NCI-H2029 (cell line): ENCODE data around the gene SEC31B.

Source experiments
- DNase-seq: peaks from one replicate; lab custom pipeline; 2025; lab: John Stamatoyannopoulos, UW

The SEC31B gene

DNA sequence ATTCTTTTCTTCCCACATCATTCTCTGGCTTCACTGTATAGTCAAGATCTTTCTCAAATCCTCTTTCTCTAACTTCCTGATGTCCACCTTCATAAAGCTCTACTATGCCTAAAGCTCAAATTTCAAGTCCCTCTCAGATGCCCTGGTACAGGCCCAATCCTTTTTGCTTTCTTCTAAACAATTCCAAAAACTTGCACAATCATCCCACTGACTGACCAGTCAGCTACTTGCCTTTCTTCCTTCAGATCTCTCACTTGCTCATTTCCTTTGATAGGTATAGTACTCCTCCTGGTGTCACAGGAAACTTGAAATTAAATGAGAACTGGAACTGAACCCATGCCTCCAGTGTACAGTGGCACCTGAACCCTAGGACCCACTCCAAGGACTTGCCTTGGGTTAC, 18.2 kb downstream of the SEC31B start:
- no peak for DNase-seq

- no peak for DNase-seq
Observed at GRCh38 chr10:100498059-100498458, 21.6 kb downstream of the SEC31B start.

DNA sequence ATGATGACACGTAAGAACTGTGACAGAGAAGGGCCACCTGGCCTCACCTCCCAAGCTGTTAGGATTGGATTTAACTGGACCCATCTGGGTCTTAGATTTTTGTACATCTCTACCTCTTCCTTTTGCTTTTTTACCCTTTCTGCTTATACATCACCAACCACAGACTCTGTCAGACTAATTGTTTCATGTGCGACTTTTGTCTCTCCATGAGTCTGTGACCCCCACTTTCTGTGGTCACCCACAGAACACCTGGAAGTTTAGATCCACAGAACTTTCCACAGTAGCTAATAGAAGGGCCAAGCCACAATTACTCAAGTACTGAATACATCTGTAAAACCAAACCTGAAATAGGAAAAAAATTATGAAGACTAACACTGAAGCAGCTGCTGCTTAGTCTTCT, 23.1 kb downstream of the SEC31B start:
- no peak for DNase-seq

DNA sequence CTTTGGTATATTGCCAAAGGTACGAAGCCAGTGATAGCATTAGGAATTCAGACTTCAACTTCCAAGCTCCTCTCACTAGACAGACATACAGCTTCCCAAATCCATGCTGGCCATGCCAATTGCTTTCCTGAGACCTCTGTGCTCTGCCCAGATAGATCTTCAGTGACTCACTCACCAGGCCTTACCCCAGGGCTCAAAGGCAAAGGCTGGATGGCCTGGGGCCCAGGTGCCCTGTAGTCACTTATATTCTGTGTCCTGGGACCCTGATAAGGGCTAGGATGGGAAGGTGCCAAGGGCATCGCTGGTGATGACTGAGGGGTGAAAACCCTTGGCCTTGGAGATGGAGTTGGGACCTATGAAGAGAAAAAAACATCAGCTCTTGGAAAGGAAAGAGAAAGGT, 29.1 kb downstream of the SEC31B start:
- DNase-seq, result no peak

DNA sequence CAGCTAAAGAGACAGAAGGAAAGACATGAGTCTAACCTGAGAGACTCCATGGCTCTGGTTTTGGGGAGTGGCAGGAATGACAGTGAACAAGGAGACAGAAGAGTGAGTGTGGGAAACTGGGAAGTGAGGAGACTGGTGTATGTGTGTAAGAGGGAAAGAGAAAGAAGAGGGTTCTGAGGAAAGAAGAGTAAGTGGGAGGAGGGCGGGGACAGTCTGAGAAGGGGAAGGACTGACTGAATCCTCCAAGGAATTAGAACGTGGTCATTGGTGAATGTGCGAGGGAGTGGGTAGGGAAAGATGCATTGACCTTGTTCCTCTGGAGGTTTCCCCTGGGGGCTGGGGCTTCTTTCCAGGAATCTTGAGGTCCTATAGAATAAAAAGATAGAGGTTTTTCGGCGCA, 30.3 kb downstream of the SEC31B start:
- DNase-seq, result no peak

DNA sequence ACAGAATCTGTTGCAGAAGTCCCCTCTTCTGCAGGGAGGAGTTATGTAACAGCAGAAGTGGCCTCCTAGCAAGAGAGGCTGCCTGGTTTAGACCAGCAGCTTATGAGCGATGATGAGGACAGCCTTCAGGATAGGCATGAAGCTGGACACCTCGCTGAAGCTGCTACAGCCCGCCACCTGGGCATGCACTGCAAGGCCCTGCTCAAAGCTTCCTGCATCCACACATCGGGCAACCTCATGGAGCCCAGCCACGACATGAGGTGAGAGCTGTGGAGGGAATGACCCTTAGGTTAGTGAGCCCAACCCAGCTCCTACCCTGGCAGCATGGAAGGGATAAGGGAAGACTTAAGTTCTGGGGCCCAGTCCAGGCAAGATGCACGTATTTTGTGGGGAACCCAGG, 32.1 kb downstream of the SEC31B start:
- no peak for DNase-seq

DNA sequence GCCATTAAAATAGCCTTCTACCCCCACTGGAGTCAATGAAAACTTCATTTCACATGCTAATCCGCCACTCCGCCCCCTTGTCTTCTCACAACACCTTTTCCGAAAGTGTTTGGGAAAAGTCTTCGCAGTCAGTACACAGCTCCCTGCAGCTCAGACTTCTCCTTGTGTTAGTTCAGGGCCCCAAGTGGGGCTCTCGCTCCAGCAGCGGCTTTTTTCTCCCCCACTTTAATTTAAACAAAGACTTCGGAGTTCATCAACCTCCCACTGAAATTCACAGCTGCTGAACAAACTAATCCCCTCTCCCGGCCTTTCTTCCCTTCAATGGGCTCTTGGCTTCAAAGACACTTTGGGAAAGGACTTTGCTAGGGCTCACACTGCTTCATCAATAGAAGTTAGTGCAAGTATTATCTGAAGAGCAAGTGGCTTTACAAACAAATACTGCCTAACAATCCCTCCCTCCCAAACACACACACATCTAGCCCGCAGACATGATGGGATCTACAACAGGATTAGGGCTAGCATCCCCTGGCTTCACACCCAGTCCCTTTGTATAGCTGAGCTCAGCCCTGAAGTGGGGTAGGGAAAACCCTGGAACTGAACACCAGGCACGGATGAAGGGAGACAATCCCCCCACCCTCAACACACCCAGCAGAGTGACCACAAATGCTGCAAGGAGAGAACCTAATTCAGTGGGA, 33.7 kb downstream of the SEC31B start:
- no peak for DNase-seq

DNA sequence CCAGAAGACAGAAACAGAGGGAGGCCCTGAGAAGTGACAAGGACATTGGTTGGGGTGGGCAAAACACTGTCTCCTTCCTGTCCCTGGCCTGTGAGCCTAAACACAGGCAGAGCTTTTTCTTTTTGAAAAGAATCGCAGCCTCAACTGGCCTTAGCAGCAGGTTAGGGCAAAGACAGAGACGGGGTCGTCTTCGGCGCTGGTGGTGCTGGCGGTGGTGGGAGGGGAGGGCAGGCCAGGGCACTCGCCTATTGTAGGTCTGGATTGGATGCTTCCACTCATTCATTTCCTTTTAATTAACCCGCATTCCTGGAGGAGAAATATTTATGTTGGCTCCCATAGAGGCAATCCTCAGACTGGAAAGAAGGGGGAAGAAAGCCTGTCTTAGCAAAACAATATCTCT, 34.3 kb downstream of the SEC31B start:
- no peak for DNase-seq

DNA sequence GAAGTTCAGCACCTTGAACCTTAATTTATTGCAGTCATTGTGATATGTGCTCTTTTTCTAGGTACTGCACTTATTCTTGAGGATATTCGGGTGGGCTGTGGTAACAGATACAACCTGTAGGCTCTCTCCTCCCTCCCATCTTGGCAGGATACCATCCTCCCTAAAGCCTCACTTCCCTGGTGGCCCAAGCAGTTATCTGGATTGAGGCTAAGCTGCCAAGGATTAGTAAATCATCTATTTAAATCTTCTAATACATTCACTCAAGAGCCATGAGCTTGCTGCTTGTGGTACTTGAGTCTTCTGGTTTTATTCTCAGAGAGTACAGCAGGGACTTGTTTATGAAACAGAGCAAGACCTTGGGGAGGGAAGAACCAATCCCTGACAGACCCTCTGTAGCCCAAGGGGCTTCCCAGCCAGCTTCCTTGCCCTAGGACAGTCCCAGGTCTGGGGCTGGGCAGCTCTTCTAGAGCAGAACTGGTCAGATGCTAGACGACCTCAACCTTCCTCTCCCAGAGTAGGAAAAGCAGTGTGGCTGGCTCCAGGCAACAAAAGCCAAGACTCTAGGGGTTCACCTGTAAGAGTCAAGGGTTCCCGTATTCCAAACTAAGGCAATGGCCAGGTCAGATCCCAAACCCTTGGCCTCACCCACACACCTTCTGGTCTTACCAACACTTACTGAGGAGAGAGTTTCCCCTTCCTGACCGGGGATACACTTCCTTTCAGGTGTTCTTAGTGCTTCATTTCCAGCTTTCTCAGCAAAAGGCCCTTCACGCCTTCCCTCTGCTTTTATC, 35.6 kb downstream of the SEC31B start:
- DNase-seq, result no peak

DNA sequence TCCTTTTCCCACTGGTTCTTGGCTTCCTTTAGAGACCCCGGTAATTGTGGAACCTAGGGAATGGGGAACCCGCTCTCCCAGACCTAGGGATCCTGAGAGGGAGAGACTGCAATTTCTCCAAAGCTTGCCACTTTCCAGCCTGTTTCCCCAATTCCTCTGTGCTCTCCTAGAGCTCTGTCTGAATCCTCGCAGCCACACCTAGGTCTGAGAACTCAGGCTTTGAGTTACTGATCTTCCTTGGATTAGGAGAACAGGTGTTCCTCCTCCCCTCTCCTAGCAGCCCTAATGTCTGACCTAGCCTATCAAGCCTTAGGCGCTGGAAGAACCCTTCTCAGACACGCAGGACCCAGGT, 36.9 kb downstream of the SEC31B start:
- no peak for DNase-seq

- peak; percentile 0 for DNase-seq
Observed at GRCh38 chr10:100482181-100482833, 37.4 kb downstream of the SEC31B start.

GRCh38 chr10:100481462-100482081, 38.1 kb downstream of the SEC31B start:
- peak; percentile 41 for DNase-seq

- DNase-seq, result no peak
Observed at GRCh38 chr10:100480002-100480401, 39.7 kb downstream of the SEC31B start.

DNA sequence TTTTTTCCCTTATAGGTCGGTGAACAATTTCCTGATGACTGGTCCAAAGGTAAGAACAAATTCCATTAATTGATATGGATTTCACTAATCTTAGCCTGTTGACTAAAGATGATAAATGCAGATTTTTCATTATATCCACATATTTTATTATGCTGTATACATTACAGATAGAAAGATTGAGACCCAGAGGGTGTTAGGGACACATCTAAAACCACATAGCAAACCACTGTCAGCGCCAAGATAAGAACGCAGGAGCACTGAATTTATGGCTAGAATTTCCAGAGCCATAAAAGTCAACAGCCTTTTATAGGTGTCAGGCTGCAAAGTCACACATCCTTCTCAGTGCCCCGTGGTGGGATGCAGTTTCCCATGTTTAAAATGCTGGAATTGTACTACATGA, 40.6 kb downstream of the SEC31B start:
- DNase-seq, result no peak

DNA sequence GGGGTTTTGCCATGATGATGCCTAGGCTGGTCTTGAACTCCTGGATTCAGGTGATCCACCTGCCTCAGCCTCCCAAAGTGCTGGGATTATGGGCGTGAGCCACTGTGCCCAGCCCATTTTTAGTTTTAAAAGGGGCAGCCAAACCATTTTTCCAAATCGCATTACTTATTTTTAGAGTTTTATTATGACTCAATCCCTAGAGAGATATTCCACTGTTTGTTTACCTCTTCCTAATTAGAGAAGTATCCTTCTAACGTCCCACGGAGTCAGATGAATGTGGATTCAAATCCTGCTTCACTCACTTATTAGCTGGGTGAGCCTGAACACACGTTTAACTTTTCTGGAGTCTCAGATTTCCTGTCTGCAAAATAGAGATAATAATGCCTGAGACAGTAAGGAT, 41.7 kb downstream of the SEC31B start:
- DNase-seq, result no peak

DNA sequence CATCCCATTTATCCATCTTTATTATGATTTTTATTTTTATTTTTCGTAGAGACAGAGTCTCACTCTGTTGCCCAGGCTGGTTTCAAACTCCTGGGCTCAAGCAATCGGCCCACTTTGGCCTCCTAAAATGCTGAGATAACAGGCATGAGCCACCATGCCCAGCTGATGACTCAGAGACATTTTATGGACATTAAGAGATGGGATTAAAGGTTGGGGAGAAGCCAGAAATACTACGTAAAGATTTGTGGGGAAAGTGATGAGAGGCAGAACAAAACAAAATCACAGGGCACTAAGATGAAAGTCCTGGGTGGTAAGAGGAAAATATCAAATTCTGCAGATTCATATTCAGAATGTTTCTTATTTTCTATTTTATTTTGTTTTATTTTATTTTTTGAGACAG, 49.3 kb downstream of the SEC31B start:
- DNase-seq, result no peak

DNA sequence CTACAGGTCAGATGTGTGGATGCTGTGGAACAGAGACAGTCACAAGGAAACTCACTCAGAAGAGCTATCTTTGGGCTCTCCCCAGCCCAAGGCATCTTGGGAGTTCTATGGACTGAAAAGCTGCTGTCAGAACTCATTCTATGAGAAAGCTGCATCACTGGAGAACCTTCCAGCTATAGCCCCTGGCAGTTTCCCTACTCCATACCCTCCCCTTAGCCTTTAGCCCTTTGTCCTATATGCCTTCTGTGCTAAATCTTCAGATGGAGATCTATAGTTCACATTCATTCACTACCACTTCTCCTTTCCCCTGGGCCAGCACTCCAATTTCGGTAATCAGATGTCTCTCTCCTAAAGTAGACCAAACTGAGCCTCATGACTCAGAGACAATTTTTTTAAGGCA, 49.9 kb downstream of the SEC31B start:
- DNase-seq, result no peak

DNA sequence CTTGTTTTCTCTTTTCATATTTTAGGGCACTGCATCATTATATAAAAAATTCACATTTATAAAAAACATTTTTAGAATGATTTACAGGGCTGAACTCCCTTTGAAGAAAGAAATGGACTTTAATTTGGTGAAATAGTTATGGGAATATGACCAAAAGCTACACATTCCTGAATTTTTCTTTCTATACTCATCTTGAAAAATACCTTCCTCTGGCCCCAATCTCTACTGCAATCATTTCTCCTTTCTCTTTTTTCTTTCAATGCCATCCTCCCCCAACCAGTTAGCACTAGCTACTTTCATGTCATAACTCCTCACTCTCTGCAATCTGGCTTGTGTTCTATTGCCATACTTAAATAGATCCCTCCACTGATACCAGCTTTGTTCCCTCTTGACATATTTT, 50.7 kb downstream of the SEC31B start:
- no peak for DNase-seq

GRCh38 chr10:100468322-100468721, 51.3 kb downstream of the SEC31B start:
- DNase-seq, result no peak

DNA sequence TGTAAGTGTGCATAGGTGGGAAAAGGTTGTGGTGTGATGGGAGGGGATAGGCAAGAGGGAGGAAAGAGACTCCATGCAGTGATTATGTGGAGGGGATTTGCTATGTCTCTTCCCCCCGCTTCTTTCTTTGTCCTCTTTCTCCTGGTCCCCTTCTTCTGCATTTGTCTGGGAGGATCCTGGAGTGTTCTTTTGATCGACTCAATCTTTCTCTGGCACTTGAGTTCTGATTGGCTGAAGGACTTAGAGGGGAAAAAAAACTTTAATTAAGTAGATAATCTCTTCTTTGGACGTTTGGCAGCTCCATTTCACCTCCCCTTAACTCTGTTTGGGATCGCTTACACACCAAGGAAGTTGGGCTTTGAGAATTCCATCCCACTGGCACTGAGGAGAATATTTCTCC, 57.0 kb downstream of the SEC31B start, which contains the start of gene WNT8B:
WNT8B (plus strand) TSS at position 301 of the 400 bp plus-strand sequence. CDS start 160 bp downstream, outside the sequence.
- DNase-seq, result no peak

DNA sequence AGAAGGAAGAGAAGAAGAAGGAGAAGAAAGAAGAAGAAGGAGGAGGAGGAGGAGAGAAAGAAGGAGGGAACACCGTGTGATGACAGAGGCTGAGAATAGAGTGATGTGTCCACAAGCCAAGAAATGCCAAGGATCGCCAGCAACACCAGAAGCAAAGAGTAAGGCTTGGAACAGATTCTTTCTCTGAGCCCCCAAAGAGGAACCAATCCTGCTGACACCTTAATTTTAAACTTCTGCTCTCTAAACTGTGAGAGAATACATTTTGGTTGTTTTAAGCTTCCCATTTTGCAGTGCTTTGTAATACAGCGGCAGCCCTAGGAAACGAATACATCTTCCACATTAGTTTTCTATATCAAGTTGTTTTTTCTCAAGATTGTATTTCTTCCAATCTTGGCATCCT, 70.7 kb downstream of the SEC31B start:
- no peak for DNase-seq

- DNase-seq, result no peak
Observed at GRCh38 chr10:100447663-100448062, 72.0 kb downstream of the SEC31B start.
